Testis (tissue), 5 donors: ENCODE results near the gene LELP1. TPM values are rescaled to one million over a fixed set of nuclear protein-coding genes. Genes with fewer than 3 reads are reported as not detected.

ENCODE experiments used
- DNase-seq: peaks from one replicate; pipeline ENCODE4 v3.0.0-alpha.2; 2019
- H3K27ac ChIP-seq, 2 donors: fragments of 200-600 bp; sonication (generic); one replicate each; pipeline ENCODE4 v1.5.1; 2019
- H3K27me3 ChIP-seq: fragments of 200-600 bp; sonication (generic); one replicate; pipeline ENCODE4 v1.5.1; 2019
- H3K36me3 ChIP-seq: fragments of 200-600 bp; sonication (generic); one replicate; pipeline ENCODE4 v1.5.1; 2017; ENCODE audit warnings: low read depth; ENCODE audit errors: missing control alignments
- H3K4me1 ChIP-seq: fragments of 200-600 bp; sonication (generic); one replicate; pipeline ENCODE4 v1.5.1; 2019
- H3K4me3 ChIP-seq, 2 donors: fragments of 200-600 bp; sonication (generic); one replicate each; pipeline ENCODE4 v1.5.1; 2017 to 2019
- H3K9me3 ChIP-seq: fragments of 200-600 bp; sonication (generic); one replicate; pipeline ENCODE4 v1.5.1; 2017
- CTCF ChIP-seq, 3 experiments: fragments of 450-650 bp in 2 of 3; fragments of 200-600 bp in 1 of 3; sonication (generic) in 1 of 3; IDR thresholded peaks; one replicate each; pipeline ENCODE4 v1.5.1; 2016 to 2019; ENCODE audit warnings: antibody characterized with exemption in 3 of 3, mild to moderate bottlenecking in 2 of 3, moderate library complexity in 1 of 3
- POLR2A ChIP-seq: fragments of 450-650 bp; IDR thresholded peaks from one replicate; pipeline ENCODE4 v1.6.1; 2017; ENCODE audit warnings: antibody characterized with exemption, mild to moderate bottlenecking, moderate library complexity
- WGBS, 2 donors: methylation state at CpG; one replicate each; pipeline ENCODE4 v1.1.5; 2018; 5-methylcytosine and 5-hydroxymethylcytosine counted together
- intact Hi-C: fragments of 100-400 bp; cut with DNase I; formaldehyde crosslinking; loops from one replicate; pipeline ENCODE4 v1.15.1; 2023; ENCODE audit warnings: low total_unique reads
- long read RNA-seq, 2 donors: transcript quantifications; one replicate each; lab custom pipeline, GENCODE V29; 2026
- polyA plus RNA-seq: library from polyadenylated mRNA; stranded (reverse); fragments of 350-450 nt; fragmentation: Illumina TruSeq; extraction: RNeasy Lipid Tissue Mini Kit (QIAGEN cat#74804); gene quantifications from one replicate; pipeline ENCODE4 v1.2.3, GENCODE V29; 2014; ENCODE audit warnings: low read depth, low replicate concordance; ENCODE audit not compliant: insufficient read depth
- total RNA-seq, 2 donors: library from RNA; depleted of rRNA; stranded (reverse); fragments of >200 nt; gene quantifications; one replicate each; pipeline ENCODE4 v1.2.3, GENCODE V29; 2016

The LELP1 gene
- total RNA-seq (100 to 1,000 TPM; 124 to 467 TPM), polyA plus RNA-seq (847 TPM)
- long read RNA-seq, donor 1 = 0 reads
- long read RNA-seq, donor 2 = 0 reads

GRCh38 chr1:153203130-153203529, at the start of gene LELP1:
Gene LELP1 (plus strand): TSS chr1:153203430. CDS start chr1:153204708, 1,278 bp downstream.
- intact Hi-C loops = no loop called here
- H3K36me3 ChIP-seq = no peaks in the 10 kb centered on the region
- no peak within 1 kb of the TSS for H3K4me3 ChIP-seq
- 80 to 86% methylated on average over 1 of the region's 1 CpG for WGBS, 2 donors
- no peak within 1 kb of the TSS for H3K27ac ChIP-seq
- H3K27me3 ChIP-seq = no peaks in the 10 kb centered on the region
- no peak for DNase-seq
- TF ChIP-seq CTCF (IDR thresholded peaks at IDR 0.05) (no peak), POLR2A (no peak)
- H3K9me3 ChIP-seq = no peaks in the 10 kb centered on the region
- H3K4me1 ChIP-seq = no peaks in the 10 kb centered on the region

GRCh38 chr1:153155541-153155940, 47.7 kb upstream of the LELP1 start:
- WGBS, 2 donors = 88 to 98% methylated on average over 2 of the region's 2 CpGs
- TF ChIP-seq POLR2A (no peak), CTCF (IDR thresholded peaks at IDR 0.05) (no peak)

DNA sequence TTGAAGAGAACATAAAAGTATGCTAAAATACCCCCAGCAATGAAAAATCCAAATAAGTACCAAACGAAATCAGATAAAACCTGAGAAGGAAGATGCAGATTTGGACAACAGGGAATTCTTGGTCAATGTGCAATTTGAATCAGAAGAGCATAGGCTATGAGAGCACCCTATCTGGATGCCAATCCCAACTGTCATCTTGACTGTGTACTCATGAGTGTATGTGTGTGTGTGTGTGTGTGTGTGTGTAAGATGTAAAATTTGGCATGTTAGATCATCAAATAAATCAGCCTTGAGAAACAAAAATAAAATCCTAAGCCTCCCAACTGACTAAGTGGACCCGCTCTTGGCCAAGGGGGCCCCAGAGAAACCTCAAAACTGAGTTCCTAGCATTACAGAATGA, 34.5 kb upstream of the LELP1 start:
- H3K9me3 ChIP-seq = no peaks in the 10 kb centered on the region
- H3K27ac ChIP-seq = no peak overlapping the region
- 85 to 91% methylated on average over 2 of the region's 2 CpGs for WGBS, 2 donors
- no peak for TF ChIP-seq CTCF (IDR thresholded peaks at IDR 0.05)
- TF ChIP-seq POLR2A = no peak
- H3K27me3 ChIP-seq = no peaks in the 10 kb centered on the region
- intact Hi-C loops = no loop called here
- no peak for DNase-seq
- no peaks in the 10 kb centered on the region for H3K4me1 ChIP-seq
- H3K4me3 ChIP-seq = no peak overlapping the region
- no peaks in the 10 kb centered on the region for H3K36me3 ChIP-seq

More at GRCh38 chr1:153155541-153155940, 47.7 kb upstream of the LELP1 start:
- no peak for DNase-seq
- Histone ChIP-seq H3K27ac (no peak overlapping the region), H3K4me3 (no peak overlapping the region), H3K4me1 (no peaks in the 10 kb centered on the region), H3K9me3 (no peaks in the 10 kb centered on the region), H3K36me3 (no peaks in the 10 kb centered on the region), H3K27me3 (no peaks in the 10 kb centered on the region)
- intact Hi-C loops = no loop called here

- no peak for DNase-seq
- H3K4me1 ChIP-seq = no peaks in the 10 kb centered on the region
- H3K27ac ChIP-seq = no peak overlapping the region
- H3K36me3 ChIP-seq = no peaks in the 10 kb centered on the region
- no peak overlapping the region for H3K4me3 ChIP-seq
- intact Hi-C loops = no loop called here
- H3K27me3 ChIP-seq = no peaks in the 10 kb centered on the region
- H3K9me3 ChIP-seq = no peaks in the 10 kb centered on the region
- TF ChIP-seq CTCF (IDR thresholded peaks at IDR 0.05) = no peak
- no peak for TF ChIP-seq POLR2A
Measured at GRCh38 chr1:153174624-153175023, 28.6 kb upstream of the LELP1 start.

GRCh38 chr1:153178922-153179321, 24.3 kb upstream of the LELP1 start:
- intact Hi-C loops = no loop called here
- DNase-seq = no peak
- Histone ChIP-seq H3K9me3 (no peaks in the 10 kb centered on the region), H3K36me3 (no peaks in the 10 kb centered on the region), H3K27me3 (no peaks in the 10 kb centered on the region), H3K27ac (no peak overlapping the region), H3K4me3 (no peak overlapping the region), H3K4me1 (no peaks in the 10 kb centered on the region)
- no peak for TF ChIP-seq POLR2A
- no peak for TF ChIP-seq CTCF (IDR thresholded peaks at IDR 0.05)
